ENCODE measurements around the gene HOTAIR. TPM values are rescaled to one million over a fixed set of nuclear protein-coding genes. Genes with fewer than 3 reads are reported as not detected.

Gene HOTAIR
- total RNA-seq, 1 experiment from 2014 or later = not detected

GRCh38 chr12:53948650-53949593 is 25.8 kb downstream of the HOTAIR start:
- intact Hi-C loops (cut with micrococcal nuclease; ENCODE audit: unreplicated experiment) = no loop called here
- no TSS peak for BruUV-seq (replicated peaks)
- Mint-ChIP-seq H3K4me3 (ENCODE audit: low read depth, unreplicated experiment) (no peak overlapping the region), H3K27me3 (ENCODE audit: unreplicated experiment) (peaks cover 100% of the 10 kb centered on the region), H3K27ac (ENCODE audit: unreplicated experiment) (no peak overlapping the region), H3K4me1 (ENCODE audit: low read depth, unreplicated experiment) (peaks cover 9% of the 10 kb centered on the region), H3K9me3 (ENCODE audit: low read depth, unreplicated experiment) (no peaks in the 10 kb centered on the region), H3K36me3 (ENCODE audit: insufficient read depth, unreplicated experiment) (no peaks in the 10 kb centered on the region)
- CTCF ChIA-PET = no interaction called here
- DNase-seq = no peak
- TF ChIP-seq, protein P1, sequence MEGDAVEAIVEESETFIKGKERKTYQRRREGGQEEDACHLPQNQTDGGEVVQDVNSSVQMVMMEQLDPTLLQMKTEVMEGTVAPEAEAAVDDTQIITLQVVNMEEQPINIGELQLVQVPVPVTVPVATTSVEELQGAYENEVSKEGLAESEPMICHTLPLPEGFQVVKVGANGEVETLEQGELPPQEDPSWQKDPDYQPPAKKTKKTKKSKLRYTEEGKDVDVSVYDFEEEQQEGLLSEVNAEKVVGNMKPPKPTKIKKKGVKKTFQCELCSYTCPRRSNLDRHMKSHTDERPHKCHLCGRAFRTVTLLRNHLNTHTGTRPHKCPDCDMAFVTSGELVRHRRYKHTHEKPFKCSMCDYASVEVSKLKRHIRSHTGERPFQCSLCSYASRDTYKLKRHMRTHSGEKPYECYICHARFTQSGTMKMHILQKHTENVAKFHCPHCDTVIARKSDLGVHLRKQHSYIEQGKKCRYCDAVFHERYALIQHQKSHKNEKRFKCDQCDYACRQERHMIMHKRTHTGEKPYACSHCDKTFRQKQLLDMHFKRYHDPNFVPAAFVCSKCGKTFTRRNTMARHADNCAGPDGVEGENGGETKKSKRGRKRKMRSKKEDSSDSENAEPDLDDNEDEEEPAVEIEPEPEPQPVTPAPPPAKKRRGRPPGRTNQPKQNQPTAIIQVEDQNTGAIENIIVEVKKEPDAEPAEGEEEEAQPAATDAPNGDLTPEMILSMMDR (IDR thresholded peaks at IDR 0.05; ENCODE audit: unreplicated experiment) = no peak

GRCh38 chr12:53947743-53948142 is 27.0 kb downstream of the HOTAIR start:
- peaks cover 100% of the 10 kb centered on the region for H3K27me3 Mint-ChIP-seq (ENCODE audit: unreplicated experiment)
- no peaks in the 10 kb centered on the region for H3K4me1 Mint-ChIP-seq (ENCODE audit: low read depth, unreplicated experiment)
- H3K36me3 Mint-ChIP-seq (ENCODE audit: insufficient read depth, unreplicated experiment) = no peaks in the 10 kb centered on the region
- no peaks in the 10 kb centered on the region for H3K9me3 Mint-ChIP-seq (ENCODE audit: low read depth, unreplicated experiment)
- no peak overlapping the region for H3K27ac Mint-ChIP-seq (ENCODE audit: unreplicated experiment)
- intact Hi-C loops (cut with micrococcal nuclease; ENCODE audit: unreplicated experiment) = no loop called here
- TF ChIP-seq, protein P1 (IDR thresholded peaks at IDR 0.05; ENCODE audit: unreplicated experiment) = no peak
- no peak for DNase-seq
- H3K4me3 Mint-ChIP-seq (ENCODE audit: low read depth, unreplicated experiment) = no peak overlapping the region
- BruUV-seq (replicated peaks) = no TSS peak
- CTCF ChIA-PET = interaction anchor here (0.5 kb wide), 1 partner anchor 179 kb away, joined by 6 read pairs; no protein-coding TSS in a partner anchor

DNA sequence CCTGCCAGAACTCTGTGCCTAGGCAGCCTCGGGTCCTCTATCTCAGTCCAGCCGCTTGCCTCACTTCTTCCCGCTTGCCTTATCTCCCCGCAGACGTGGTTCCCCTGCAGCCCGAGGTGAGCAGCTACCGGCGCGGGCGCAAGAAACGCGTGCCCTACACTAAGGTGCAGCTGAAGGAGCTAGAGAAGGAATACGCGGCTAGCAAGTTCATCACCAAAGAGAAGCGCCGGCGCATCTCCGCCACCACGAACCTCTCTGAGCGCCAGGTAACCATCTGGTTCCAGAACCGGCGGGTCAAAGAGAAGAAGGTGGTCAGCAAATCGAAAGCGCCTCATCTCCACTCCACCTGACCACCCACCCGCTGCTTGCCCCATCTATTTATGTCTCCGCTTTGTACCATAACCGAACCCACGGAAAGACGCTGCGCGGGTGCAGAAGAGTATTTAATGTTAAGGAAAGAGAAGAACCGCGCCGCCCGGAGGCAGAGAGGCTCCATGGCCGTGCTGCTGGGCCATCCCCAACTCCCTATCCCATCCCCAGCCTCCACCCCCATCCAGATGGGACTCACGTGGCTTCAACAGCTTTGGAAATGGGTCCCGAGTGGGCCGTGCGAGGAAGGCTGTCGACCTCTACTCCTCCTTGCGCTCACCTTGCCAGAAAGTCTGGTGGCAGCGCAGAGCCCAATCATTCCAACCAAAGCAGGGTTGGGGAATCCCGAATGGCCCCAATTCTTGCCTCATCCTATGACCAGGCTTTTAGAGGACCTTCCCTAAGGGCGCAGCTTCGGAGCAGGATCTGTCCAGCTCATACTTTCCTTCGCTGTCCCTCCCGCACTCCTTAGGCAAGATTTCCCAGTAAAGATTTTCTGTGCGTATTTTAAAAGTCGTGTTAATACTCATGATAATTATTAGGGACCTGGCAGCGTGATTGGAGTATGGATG is 29.6 kb downstream of the HOTAIR start:
- H3K4me3 Mint-ChIP-seq (ENCODE audit: low read depth, unreplicated experiment) = no peak overlapping the region
- H3K36me3 Mint-ChIP-seq (ENCODE audit: insufficient read depth, unreplicated experiment) = no peaks in the 10 kb centered on the region
- intact Hi-C loops (cut with micrococcal nuclease; ENCODE audit: unreplicated experiment) = loop anchor here (2.0 kb wide), 1 partner anchor 178 kb away; no protein-coding TSS in a partner anchor
- no peak for DNase-seq
- peaks cover 100% of the 10 kb centered on the region for H3K27me3 Mint-ChIP-seq (ENCODE audit: unreplicated experiment)
- no TSS peak for BruUV-seq (replicated peaks)
- no peaks in the 10 kb centered on the region for H3K4me1 Mint-ChIP-seq (ENCODE audit: low read depth, unreplicated experiment)
- CTCF ChIA-PET = interaction anchor here (0.5 to 0.6 kb wide), 2 partner anchors 9 to 182 kb away, joined by 3 read pairs; no protein-coding TSS in a partner anchor
- H3K9me3 Mint-ChIP-seq (ENCODE audit: low read depth, unreplicated experiment) = no peaks in the 10 kb centered on the region
- no peak overlapping the region for H3K27ac Mint-ChIP-seq (ENCODE audit: unreplicated experiment)
- TF ChIP-seq, protein P1 (IDR thresholded peaks at IDR 0.05; ENCODE audit: unreplicated experiment) = no peak

DNA sequence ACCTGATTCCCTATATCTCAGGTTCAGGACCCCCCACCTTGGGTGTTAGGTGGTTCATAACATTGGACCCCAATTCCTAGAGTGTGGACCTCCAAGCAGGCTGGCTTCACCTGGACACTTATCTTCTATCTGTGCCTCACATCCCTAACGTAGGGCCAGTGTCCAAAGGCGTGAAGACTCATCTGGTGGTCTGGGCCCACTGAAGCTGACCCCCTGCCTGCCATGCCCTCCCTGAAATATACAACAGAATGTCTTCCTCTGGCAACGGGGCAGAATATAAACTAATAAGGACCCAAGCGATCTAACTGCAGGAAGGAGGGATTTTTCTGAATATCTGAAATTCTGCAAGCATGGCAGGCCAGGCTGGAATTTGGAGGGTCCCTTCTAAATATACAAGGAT is 30.5 kb downstream of the HOTAIR start:
- Mint-ChIP-seq H3K4me1 (ENCODE audit: low read depth, unreplicated experiment) (no peaks in the 10 kb centered on the region), H3K36me3 (ENCODE audit: insufficient read depth, unreplicated experiment) (no peaks in the 10 kb centered on the region), H3K4me3 (ENCODE audit: low read depth, unreplicated experiment) (no peak overlapping the region), H3K9me3 (ENCODE audit: low read depth, unreplicated experiment) (no peaks in the 10 kb centered on the region), H3K27me3 (ENCODE audit: unreplicated experiment) (peaks cover 99% of the 10 kb centered on the region), H3K27ac (ENCODE audit: unreplicated experiment) (no peak overlapping the region)
- BruUV-seq (replicated peaks) = no TSS peak
- TF ChIP-seq, protein P1 (IDR thresholded peaks at IDR 0.05; ENCODE audit: unreplicated experiment) = no peak
- intact Hi-C loops (cut with micrococcal nuclease; ENCODE audit: unreplicated experiment) = loop anchor here (2.0 kb wide), 1 partner anchor 177 kb away; no protein-coding TSS in a partner anchor
- CTCF ChIA-PET = no interaction called here
- no peak for DNase-seq

All from Calu3 (cell line).